Measurements from ENCODE around the gene ERC1. TPM values are rescaled to one million over a fixed set of nuclear protein-coding genes. Genes with fewer than 3 reads are reported as not detected.
A peak's percentile ranks its signal among the peaks of the same experiment; 100 is the strongest.

ERC1 gene
- total RNA-seq, 2 experiments from 2014 or later: 40.1 to 49.6 TPM

- ATAC-seq (ENCODE audit: poor library complexity) (no peak), DNase-seq (no peak)
- Mint-ChIP-seq H3K4me3 (no peak overlapping the region), H3K9me3 (no peaks in the 10 kb centered on the region), H3K27ac (no peak overlapping the region), H3K36me3 (ENCODE audit: low read depth) (peaks cover 15% of the 10 kb centered on the region), H3K4me1 (ENCODE audit: low read depth) (no peaks in the 10 kb centered on the region), H3K27me3 (no peaks in the 10 kb centered on the region)
- Histone ChIP-seq H3K4me3 (ENCODE audit: low read length) (no peak overlapping the region), H3K4me1 (ENCODE audit: insufficient read depth, low read length) (no peaks in the 10 kb centered on the region), H3K27ac (ENCODE audit: low read depth in 1 of 2, low read length in 2 of 2) (no peak overlapping the region), H3K36me3 (ENCODE audit: insufficient read depth, low read length) (no peaks in the 10 kb centered on the region), H3K9me3 (ENCODE audit: control insufficient read depth in 1 of 2, insufficient read depth in 1 of 2, low read length in 2 of 2) (no peaks in the 10 kb centered on the region), H3K27me3 (ENCODE audit: control insufficient read depth in 1 of 2, insufficient read depth in 2 of 2, low read length in 2 of 2) (no peaks in the 10 kb centered on the region)
- POLR2A ChIA-PET: no interaction called here
- no peak for TF ChIP-seq CTCF (IDR thresholded peaks at IDR 0.05)
- intact Hi-C loops (cut with DNase I, micrococcal nuclease): no loop called here
- CTCF ChIA-PET: no interaction called here
These were observed 490.3 kb downstream of the ERC1 start for GRCh38 chr12:1481326-1481725.

- Histone ChIP-seq H3K27ac (ENCODE audit: low read depth in 1 of 2, low read length in 2 of 2) (no peak overlapping the region), H3K9me3 (ENCODE audit: control insufficient read depth in 1 of 2, insufficient read depth in 1 of 2, low read length in 2 of 2) (no peaks in the 10 kb centered on the region), H3K4me3 (ENCODE audit: low read length) (no peak overlapping the region), H3K36me3 (ENCODE audit: insufficient read depth, low read length) (no peaks in the 10 kb centered on the region), H3K27me3 (ENCODE audit: control insufficient read depth in 1 of 2, insufficient read depth in 2 of 2, low read length in 2 of 2) (no peaks in the 10 kb centered on the region), H3K4me1 (ENCODE audit: insufficient read depth, low read length) (no peaks in the 10 kb centered on the region)
- ChIA-PET POLR2A (no interaction called here), CTCF (no interaction called here)
- H3K4me3 Mint-ChIP-seq: no peak overlapping the region
- H3K27ac Mint-ChIP-seq: no peak overlapping the region
- ATAC-seq (ENCODE audit: poor library complexity): no peak
- no peak for DNase-seq
- intact Hi-C loops (cut with DNase I, micrococcal nuclease): no loop called here
- H3K9me3 Mint-ChIP-seq: no peaks in the 10 kb centered on the region
- H3K36me3 Mint-ChIP-seq (ENCODE audit: low read depth): peaks cover 15% of the 10 kb centered on the region
- TF ChIP-seq CTCF (IDR thresholded peaks at IDR 0.05): no peak
- H3K4me1 Mint-ChIP-seq (ENCODE audit: low read depth): peaks cover 4% of the 10 kb centered on the region
- H3K27me3 Mint-ChIP-seq: no peaks in the 10 kb centered on the region
These were observed 490.9 kb downstream of the ERC1 start for GRCh38 chr12:1481906-1482305.

- H3K9me3 ChIP-seq (ENCODE audit: control insufficient read depth in 1 of 2, insufficient read depth in 1 of 2, low read length in 2 of 2): no peaks in the 10 kb centered on the region
- no peaks in the 10 kb centered on the region for H3K9me3 Mint-ChIP-seq
- no peak overlapping the region for H3K4me3 ChIP-seq (ENCODE audit: low read length)
- peak in 9 of 14 experiments; percentile 2 to 62 (median 19) for DNase-seq
- no peaks in the 10 kb centered on the region for H3K27me3 ChIP-seq (ENCODE audit: control insufficient read depth in 1 of 2, insufficient read depth in 2 of 2, low read length in 2 of 2)
- peaks cover 20% of the 10 kb centered on the region for H3K4me1 ChIP-seq (ENCODE audit: insufficient read depth, low read length)
- H3K4me1 Mint-ChIP-seq (ENCODE audit: low read depth): peaks cover 33% of the 10 kb centered on the region
- peak; percentile 81 for ATAC-seq (ENCODE audit: poor library complexity)
- H3K27ac Mint-ChIP-seq: peak overlapping the region; percentile 86
- ChIA-PET CTCF (interaction anchor here (1.2 kb wide), 1 partner anchor 539 kb away, joined by 3 read pairs; the partner anchor contains the start of gene RAD52), POLR2A (interaction anchor here (0.6 to 1.9 kb wide), 9 partner anchors 9 to 1100 kb away, joined by 3 to 6 read pairs (median 4); partner anchors contain the start of gene KDM5A)
- no peak for TF ChIP-seq CTCF (IDR thresholded peaks at IDR 0.05)
- intact Hi-C loops (cut with DNase I, micrococcal nuclease): no loop called here
- peak overlapping the region; percentile 59 to 62 for H3K27ac ChIP-seq (ENCODE audit: low read depth in 1 of 2, low read length in 2 of 2)
- no peaks in the 10 kb centered on the region for H3K27me3 Mint-ChIP-seq
- H3K36me3 Mint-ChIP-seq (ENCODE audit: low read depth): peaks cover 31% of the 10 kb centered on the region
- peaks cover 17% of the 10 kb centered on the region for H3K36me3 ChIP-seq (ENCODE audit: insufficient read depth, low read length)
- H3K4me3 Mint-ChIP-seq: peak overlapping the region; percentile 5
These were observed 497.9 kb downstream of the ERC1 start for GRCh38 chr12:1488908-1489381.
